Glomerular endothelial cell (primary cell): ENCODE measurements around the gene MAPRE2. TPM values are rescaled to one million over a fixed set of nuclear protein-coding genes. Genes with fewer than 3 reads are reported as not detected.

Source experiments
- DNase-seq: peaks from one replicate; pipeline ENCODE4 v3.0.0-alpha.2; 2011; ENCODE audit warnings: low read depth, low spot score; ENCODE audit errors: extremely low read depth
- total RNA-seq: library from RNA; depleted of rRNA; stranded (reverse); fragments of >200 nt; gene quantifications from 2 replicates; pipeline ENCODE4 v1.2.3, GENCODE V29; 2015

Gene MAPRE2
- total RNA-seq, 1 donor from 2014 or later = 60.0 TPM

DNA sequence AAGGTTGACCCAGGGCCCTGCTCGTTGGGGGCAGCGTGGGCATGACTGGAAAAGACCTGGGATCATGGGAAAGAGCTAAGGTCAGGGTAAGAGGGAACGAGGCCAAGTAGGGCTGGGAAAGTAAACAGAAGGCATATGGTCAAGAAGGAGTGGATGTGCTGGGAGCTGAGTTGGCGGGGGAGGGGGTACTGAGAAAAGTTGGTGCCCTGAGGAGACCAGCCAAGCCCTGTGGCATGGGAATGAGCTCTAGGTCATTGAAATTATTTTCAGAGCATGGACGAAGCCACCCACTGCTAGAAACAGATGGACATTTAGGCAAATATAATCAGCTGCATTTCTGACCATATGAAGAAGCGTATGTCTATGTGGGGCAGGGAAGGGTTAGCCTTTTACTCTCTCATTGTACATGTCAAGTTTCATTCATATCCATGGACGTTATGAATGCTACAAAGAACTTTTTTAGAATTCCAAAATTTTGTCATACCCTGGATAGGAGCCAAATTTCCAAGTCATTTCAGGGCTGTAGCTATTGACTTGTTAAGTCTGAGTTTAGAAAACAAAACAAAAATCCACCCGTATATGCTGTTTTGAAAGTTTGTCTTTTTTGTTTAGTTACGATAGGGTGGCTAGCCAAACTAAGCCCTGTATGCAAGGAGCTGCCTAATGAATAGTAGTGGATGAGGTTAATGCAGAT is 19.1 kb downstream of the MAPRE2 start:
- DNase-seq = no peak

DNA sequence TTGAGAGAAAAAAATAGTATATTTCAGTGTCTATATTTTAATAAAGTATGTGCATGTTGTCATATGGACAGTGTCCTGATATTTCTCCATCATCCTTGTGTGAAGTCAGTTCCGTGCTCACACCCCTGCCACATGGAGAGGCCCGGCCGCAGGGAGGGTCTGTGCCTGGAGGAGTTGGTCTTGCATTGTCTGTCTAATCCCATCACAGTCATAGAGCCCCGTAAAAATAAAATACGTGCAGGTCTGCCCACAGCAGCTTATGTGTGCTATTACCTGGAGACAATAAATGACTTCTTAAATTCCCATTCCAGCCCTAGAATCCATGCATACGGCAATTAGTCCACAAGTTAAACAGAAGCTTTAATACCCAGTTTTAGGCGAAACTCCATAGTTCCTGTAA is 20.1 kb downstream of the MAPRE2 start:
- DNase-seq = no peak

DNA sequence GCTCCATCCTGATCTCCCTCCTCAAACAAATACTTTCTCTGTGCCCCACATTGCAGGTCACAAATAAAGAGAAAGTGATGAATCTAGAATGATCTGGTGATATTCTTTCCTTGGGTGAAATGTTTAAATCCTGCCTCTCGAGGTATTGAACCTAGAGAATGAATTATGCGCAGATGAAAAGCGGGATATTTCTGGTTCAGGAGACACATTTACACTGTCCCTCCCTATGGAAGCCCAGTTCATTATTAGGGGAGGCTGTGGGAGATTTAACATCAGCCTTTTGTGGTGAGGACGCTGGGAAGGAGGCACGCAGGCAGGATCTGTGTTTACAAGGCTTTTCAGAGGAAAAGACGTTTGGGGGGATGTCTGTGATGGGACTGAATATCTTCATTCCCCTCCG is 20.6 kb downstream of the MAPRE2 start:
- no peak for DNase-seq

DNA sequence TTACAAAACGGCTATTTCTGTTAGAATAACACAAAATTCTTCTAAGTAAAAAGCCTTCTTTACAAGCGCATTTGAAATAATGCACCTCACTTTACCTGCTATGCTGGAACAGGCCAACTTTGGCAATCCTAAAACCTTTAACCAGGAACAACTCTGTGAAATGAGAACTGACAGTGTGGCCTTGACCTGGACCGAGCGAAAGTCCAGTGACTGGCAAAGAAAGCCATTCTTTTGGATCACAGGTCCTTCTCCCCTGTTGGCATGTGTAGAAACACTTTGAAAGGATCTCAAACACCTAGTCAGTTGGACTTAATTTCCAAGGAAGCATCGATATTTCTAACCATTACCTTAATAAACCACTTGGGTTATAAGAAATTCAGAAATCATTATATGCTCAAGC is 21.2 kb downstream of the MAPRE2 start:
- no peak for DNase-seq

DNA sequence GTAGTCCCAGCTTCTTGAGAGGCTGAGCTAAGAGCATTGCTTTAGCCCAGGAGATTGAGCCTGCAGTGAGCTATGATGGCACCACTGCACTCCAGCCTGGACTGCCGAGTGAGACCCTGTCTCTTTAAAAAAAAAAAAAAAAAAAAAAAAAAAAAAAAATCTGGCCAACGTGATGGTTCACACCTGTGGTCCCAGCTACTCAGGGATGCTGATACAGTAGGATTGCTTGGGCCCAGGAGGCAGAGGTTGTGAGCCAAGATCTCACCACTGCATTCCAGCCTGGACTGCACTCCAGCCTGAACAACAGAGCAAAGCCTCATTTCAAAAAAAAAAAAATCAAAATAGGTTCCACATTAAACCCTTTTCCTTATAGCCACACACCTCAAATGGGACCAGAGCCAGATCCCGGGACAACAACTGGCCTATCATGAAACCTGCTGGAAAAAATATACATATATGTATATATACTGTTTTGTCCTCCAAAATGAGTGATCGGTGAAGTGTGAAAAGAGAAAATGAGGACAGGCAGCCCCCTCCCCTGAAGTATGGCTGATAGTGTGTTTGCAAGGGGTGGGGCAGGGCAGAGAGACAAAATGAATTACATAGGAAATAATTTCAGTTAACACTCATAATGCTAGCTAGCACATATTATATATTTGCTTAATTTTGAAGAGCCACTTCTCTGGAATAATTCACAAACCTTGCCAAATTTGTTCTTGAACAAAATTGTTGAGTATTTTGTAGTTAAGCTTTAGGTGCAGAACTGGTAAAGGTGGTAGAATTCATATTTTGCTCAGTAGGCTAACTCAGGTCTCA is 22.9 kb downstream of the MAPRE2 start:
- DNase-seq = no peak

DNA sequence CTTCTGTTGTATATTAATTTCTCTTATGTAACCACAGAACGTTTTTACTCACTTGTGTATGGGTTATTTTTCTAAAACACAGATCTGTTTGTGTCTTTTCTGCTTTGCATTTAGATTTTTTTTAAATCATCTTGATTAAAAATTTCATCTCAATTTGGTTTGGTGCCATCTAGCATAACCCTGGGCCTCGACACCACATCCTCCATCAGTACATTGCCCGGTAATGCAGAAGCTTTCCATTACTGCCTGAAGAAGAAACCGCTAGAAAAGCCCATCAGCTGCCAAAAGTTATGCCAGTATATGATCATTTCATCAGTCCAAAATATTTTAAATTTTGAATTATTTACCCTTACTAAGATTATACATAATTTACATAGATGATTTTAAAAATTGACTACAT is 26.2 kb downstream of the MAPRE2 start:
- no peak for DNase-seq

DNA sequence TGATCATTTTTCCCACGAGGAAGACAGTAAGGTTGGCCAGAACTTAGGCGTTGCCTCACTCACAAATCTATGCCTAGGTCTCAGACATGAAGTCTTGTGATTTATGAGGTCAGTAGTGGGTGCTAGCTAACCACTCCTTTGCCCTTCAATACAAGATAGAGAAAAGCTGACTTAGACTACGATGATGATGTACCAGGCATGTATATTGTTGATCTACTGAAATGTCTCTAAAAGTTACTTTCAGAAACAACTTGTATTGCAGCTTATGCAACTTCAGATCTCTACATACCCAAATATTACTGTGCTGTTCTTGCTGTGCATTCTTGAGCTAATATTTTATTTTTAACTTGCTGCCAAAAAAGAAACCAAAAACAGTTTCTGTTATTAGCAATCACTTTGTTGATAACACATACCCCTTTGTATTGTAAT is 30.6 kb downstream of the MAPRE2 start:
- DNase-seq = no peak

DNA sequence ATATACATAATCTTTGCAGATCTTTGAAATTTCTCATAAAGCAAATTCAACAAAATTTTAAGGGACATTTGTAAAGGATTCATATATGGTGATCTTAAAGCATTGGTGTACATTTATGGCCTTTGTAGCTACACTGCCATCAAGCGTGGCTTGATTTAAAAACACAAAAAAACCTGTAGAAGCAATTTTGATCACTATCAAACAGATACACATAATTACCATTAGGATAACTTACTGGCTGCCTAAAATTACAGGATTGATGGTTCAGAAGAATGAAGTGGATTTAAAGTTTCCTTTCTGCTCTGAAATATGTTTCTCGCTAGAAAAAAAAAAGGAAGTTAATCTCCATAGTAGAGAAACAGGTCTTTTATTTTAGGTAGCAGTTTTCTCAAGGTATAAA is 31.4 kb downstream of the MAPRE2 start:
- DNase-seq = no peak

DNA sequence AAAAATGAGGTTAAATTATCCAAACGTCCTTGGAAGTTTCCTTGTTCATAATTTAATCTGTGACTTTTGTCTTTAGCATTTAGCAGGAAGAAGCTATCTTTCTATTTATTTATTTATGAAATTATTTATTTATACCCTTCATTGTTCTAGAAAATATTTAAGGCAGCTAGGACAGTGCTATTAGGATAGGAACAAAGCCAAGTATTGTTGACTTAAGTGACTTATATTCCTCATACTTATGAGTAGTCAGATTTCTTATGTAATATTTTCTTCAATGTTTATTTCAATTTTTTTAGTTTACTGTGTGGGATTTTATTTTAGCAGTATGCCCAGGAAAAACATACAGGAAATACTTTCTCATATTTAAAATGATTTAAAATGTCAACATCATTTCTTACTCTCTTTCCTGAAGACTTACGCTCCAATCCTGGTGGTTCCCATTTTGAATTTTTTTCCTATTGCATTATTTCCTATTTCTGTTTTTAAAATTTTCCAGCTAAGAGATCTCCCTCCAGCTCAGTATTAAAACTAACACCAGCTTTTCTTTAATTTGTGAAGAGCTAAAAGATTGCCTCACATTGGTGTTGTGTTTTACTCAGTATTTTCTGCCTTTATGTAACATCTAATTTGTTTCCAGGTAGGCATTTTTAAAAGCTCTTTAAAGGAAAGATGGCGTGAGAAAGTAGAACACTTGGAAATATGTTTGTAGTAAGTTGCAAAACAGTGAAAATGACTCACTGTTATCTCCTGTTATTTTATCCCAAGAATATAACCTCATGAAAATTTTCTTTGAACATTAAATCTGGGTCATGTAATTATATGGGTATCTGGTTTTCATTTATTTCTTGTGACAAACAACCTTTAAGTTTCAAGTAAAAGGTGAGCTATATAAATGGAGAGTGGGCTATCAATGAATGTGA is 32.2 kb downstream of the MAPRE2 start:
- no peak for DNase-seq

DNA sequence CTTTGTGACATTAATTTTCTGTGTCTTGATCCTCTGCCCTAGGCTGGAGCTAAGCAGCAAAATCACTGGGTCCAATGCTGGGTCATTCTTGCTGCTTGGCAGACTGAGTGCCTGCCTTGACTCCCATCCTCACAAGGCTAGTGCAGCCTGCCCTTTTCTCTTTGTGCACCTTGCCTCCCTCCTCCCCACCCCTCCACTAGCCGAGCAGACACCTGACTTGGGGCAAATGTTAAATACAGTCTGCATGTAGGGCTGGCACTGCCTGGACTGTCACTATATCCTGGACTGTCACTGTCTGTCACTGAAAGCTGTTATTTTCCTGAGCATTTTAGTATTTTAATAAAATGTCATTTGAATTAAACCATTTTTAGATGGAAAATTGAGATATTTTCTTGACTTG is 33.4 kb downstream of the MAPRE2 start:
- DNase-seq = no peak

DNA sequence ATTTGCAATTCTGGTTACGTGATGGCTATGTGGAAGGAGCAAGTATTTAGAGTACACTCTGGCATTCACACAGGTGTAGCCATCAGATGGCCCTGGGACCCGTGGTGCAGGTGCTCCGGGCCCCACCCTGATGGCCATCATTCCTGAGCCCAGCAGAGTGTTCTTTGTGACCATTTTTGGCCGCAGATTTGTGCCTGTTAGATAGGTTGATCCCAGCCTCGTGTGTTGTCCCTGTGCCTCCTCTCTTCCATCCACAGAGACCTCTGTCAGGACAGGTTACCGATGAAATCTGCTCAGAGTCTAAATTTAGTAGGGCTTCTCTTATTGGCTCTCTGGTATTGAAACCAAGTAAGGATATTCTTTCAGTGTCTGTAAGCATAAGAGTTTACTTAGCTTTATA is 33.9 kb downstream of the MAPRE2 start:
- no peak for DNase-seq

DNA sequence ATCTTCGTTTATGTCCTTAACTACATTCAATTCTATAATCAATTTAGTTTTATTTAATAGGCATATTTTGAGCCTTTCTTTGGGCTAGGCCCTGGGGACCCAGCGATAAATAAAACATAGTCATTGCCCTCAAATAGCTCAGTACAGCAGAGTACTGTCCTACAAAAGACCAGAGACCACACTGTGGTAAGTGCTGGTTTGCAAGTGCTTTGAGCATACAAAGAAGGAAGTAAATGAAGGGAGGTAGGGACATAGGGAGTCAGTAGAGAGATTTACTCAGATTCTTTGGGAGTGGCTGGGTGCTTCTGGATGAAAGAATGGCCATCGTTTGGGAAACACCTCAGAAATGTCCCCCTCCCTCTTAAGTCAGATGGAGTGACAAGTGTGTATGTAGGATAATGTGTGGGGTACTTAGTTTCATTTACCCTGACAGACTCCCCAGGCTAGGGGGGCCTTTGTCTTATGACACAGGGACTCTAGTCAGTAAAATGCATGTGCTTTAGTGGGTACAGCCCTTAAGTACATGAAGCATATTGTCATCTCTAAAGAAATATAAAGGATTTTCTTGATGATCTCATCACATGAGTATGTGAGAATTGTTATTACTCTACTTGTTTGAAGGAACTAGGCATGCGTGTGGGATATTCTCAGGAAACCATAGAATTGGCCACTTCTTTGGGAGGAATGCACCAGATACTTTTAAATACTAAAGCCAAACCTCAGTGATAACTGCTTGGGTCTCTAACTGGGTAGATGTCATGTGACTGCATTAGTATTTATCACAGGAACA is 35.1 kb downstream of the MAPRE2 start:
- DNase-seq = peak; percentile 81

DNA sequence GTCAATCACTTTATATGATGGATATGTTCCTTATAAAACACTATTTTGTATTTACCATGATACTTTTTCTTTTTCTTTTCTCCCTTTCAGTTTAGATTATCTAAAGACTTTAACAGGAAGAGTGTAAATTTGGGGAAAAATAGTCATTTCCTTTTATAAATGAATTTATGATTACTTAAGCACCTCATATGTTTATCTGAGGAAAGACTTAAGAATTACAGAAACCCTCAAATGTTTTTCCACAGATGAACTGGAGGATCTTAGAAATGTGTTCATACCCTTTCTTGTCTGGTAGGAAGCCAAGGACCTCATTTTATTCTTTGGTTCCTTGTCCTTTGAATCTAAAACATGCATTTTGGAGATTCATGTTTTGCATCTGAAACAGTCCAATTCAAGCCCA is 36.7 kb downstream of the MAPRE2 start:
- DNase-seq = no peak

DNA sequence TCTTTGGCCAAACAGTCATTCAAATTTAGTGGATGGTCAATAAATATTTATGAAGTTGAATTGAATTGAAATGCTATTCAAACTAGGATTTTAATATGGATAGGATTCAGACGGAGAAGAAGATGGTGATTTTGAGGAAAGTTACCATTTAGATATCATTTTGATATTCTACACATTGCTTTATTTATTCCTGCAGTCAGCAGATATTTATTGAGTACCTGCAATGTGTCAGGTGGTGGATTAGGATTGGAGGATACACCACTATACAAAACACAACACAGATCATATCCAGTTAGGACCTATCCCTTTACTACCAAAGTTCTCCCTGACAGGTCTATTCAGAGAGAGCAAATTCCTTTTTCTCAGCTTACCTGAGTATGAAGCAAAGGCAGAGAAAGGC is 38.8 kb downstream of the MAPRE2 start:
- no peak for DNase-seq

DNA sequence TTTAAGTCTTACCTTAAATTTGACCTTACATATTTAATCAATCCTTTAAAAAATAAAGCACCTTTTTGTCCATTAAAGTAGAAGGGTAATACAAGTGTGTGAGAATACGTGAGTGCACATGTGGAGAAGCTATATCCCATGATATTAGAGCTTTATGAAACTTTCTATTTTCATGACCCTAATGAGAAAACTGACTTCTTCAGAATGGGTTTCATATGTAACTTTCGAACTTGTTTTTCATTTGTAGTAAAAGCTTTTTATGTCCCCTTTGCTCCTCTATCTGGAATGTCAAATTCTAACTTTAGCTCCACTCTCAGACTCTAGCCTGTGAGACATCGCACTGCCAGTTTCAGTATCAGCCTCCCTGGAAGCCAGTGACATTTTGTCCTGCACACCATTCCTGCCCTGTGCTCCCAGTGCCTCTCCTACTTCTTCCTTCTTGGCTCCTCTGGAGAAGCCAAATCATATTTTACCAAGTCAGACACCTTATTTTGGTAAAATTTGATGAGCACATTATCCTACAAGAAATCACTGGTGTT is 42.0 kb downstream of the MAPRE2 start:
- no peak for DNase-seq

DNA sequence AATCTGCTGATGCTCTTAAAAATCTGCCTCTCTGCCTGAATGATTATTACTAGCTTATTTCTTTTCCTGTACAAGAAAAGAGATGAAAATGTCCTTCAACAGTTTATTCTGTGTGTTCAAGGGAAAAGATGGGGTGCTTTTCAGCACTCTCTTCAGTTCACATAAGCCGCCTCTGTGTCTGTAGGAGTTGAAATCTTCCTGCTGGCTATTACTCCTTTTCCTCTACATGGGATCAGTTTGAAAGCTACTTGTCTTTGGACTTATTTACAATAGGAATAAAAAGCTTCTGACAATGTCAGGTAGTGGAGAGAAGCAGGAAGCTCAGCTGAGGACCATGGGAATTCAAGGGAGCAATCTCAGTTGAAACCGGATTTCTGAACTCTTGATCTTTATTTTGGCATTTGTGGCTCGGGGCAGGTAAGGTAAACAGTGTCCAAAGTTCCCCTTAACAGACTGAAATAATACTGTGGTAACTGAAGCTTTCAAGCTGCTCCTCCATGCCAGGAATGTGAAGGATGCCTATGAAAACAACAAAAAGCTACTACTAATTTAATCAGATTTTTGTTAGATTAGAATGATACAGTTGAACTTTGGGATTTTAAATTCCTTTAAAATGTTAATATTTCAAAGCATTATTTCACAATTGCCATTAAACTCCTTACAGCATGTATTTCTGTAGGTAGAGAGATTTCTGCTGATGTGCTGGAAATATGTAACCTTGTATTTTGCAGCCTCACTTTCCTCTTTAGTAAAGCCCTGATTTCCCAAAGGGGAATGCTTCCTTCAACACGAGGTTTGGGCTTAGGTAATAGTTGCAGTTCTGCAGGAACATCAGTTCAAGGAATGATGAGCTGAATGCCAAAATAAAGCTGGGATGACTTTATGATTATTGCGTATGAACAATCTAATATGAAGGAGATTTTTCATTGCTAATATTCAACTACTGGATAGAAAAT is 43.6 kb downstream of the MAPRE2 start:
- no peak for DNase-seq

DNA sequence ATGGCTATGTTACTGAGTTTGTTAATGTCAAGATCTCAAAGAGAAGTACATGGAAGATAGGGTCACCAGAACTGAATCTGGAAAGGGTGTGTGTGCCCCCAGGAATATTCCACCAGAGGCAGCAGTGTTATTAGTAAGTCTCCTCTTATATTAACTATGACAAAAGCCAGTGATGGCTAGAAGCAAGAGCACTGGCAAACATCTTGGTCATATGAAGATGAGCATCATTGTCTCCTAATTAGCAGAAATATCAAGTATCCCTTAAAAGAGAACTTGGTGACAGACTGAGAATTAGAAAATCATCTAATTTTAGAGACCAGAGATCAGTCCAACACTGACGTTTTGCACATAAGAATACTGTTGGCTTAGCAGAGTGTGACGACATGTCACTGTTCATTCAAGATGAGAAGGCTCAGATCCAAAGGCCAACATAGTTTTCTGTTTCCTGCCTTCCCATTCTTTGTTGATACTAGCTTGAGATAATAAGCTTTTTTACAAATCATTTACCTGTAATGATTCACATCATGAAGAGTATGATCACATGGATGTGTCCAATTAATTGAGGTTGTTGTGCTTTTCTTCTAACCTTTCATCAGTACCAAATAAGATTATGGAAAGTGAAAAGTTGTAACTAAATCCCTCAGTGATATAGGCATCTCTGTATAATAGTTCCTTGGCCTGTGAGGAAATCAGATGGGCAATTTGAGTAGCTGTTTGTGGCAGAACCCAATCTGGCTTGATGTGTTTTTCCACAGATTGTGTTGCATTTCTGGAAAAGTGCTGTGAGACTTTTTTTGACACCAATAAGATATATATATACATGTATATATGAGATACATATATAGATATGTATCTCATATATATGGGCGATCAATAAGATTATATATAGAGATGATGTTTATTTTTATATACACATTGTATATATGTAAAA is 44.5 kb downstream of the MAPRE2 start:
- no peak for DNase-seq

DNA sequence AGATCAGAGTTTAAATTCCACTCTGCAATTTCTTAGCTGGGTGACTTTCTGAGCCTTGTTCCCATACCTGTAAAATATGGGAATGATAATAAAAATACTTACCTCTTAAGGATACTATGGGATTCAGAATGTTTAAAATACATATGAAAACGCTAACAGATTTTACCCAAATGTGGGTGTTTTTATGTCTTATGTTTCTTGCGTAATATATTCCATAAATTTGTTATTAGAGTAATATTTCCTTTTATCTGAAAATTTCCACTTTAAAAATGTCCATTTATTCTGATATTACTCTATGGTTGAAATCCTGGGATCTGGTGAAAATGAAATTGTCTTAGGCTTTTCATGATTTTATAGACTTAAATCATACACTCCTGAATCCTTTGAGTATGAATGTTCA is 45.5 kb downstream of the MAPRE2 start:
- no peak for DNase-seq
